T follicular helper cell (primary cell): ENCODE measurements around the gene TCF4.
A peak's percentile ranks its signal among the peaks of the same experiment; 100 is the strongest.

Source experiments
- DNase-seq: peaks from one replicate; pipeline ENCODE4 v3.0.0-alpha.2; 2020; ENCODE audit warnings: low read depth

Gene TCF4

GRCh38 chr18:55440988-55441387, 147.0 kb downstream of the TCF4 start:
- no peak for DNase-seq

DNA sequence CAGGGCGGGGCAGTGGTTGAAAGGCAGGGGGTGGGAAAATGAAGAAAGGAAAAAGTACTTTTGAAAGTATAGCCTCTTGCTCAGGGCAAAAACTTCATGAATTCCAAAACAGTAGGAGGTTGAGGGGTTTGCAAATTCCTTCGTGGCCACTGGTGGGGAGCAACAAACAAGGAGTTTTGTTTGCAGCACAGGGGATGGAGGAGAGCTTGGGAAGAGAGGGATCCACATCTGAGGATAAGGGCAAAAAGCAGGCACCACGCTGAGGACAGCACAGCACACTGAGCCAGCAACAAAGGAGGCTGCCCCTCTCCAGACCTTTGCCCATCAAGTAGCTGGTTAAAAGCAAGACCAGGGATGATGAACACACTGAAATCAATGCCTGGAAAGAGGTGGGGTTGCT, 148.9 kb downstream of the TCF4 start:
- DNase-seq, result no peak

DNA sequence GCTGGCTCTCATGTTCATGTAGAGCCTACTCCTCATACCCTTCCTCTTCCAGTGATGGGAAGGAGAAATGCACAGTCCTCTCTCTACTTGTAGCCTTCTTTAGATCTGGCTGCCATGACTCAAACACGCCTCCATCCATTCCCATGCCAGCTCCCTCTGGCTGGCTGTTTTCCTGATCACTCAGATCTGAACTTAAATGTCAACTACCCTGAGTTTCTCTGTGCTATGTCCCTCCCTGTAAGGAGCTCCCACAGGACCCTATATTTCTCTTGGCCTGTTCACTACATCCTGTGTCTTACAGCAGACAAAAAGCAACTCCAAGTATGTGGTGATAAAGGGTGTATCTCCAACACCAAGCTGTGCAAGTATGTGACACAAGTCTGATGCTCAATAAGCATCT, 152.4 kb downstream of the TCF4 start:
- no peak for DNase-seq

DNA sequence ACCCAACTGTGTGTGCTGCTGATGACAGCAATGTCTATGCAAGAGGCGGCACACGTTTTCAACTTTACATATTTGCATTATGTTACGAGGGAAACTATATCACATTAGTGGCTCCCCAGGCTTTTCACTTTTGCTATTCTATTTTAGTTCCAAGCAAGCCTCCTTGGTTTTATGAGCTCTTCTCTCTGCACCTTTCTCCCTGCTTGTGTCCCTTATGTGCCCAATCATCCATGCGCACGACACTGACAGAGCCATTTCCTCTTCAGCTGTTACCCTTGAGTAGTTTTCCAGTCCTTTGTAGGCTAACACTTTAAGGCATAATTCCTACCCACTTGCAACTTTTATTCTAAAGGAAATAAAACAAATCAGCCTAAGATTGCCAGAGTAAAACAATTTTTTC, 154.3 kb downstream of the TCF4 start:
- no peak for DNase-seq

DNA sequence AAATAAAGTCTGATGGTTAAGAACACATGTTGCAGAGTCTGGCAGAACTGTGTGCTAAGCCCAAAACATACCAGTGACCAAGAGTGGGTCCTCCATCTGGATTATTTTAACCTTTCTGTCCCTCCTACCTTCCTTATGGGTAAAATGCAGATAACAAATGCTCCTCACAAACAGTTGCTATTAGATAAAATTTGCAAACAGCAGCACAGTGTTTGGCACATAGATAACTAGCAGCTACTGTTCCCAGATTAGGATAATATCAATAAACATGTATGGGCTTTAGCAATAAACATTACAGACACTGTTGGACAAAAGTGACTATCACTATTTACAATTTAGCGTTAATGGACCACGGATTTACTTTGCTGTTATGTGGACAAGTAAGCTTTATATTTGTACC, 154.9 kb downstream of the TCF4 start:
- no peak for DNase-seq

DNA sequence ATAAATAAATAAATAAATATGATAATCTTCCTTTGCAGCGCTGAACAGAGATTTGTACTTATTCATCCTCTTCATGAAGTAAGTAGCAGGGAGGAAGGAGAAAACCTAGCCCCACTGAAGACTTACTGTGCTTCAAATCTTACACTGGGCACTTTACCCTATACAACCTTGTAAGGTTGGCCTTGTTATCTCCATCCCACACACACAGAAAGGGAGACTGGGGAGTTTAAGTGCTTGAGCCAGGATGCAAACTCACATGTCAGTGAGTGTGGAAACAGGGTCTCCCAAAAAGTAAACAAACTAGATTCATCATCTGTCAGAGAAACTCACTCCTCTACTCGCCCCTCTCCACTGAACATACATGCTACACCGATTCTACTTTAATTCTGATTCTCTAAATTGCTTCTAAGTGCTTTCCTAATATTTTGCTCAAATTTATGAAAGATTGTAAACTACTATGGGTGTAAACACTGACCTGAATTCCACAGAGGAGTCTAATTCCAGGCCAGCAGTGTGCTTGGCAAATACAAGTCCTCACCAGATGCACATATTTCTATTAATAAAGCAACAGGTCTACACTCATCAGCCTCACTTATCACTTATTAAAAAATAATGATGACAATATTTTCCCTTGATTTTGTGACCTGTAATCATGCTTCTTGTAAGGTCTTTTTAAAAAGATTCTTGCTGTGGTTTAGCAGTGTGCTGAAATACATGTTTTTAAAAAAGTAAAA, 155.5 kb downstream of the TCF4 start:
- DNase-seq, result no peak

DNA sequence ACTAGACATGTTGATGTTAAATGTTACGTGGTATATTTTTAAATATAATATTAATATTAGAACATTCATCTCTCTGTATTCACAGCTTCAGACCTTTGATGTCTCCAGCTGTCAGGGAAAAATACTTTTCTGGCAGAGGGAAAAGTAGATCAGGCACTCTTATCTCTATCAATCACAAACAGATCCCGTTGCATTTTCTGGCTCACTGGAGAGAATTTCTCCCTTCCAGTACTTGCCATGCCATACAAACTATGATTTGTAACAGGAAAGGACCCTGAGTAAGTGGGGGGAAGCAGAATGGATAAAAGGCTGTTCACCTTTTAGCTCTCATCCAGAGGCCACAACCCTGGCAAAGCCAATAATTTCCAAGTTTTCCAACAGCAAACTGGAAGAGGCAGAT, 158.0 kb downstream of the TCF4 start:
- no peak for DNase-seq

GRCh38 chr18:55427951-55428350, 160.0 kb downstream of the TCF4 start:
- DNase-seq, result no peak

GRCh38 chr18:55425698-55426097, 162.3 kb downstream of the TCF4 start:
- no peak for DNase-seq

GRCh38 chr18:55422456-55423180, 165.4 kb downstream of the TCF4 start:
- DNase-seq, result no peak

DNA sequence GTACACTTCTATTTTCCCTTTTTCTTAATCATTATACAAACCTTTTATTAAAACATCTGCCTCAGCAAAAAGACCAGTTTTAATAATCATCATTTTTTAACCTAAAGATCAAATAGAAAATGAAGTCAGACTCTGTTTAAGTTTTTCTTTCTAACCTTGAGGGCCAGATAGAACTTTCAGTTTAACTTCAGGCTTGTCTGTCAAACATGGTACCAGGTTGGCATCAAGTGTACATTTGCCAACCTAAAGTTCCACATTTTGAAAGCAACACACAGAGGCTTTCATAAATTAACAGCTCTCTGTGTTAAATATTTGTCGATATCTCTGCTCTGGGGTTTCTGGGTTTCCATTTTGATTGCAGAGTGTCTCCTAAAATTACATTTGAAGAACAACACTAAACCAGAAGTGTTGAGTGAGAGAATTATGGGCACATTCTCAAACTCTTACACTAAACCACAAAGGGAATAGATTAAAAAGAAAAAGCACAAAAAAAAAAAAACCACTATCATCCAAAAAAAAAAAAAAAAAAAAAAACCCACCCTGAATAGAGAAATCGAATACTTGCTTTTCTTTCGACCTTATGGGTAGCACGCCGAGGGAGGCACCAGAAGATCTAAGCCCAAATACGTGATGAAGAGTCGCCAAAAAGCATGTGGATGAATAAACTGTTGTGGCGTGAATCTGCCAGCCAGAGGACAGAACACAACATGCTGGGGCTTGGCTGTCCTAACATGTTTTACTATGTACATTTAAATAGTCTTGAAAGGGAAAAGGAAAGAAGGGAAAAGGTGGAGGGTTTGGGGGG, 166.2 kb downstream of the TCF4 start:
- DNase-seq, result no peak

DNA sequence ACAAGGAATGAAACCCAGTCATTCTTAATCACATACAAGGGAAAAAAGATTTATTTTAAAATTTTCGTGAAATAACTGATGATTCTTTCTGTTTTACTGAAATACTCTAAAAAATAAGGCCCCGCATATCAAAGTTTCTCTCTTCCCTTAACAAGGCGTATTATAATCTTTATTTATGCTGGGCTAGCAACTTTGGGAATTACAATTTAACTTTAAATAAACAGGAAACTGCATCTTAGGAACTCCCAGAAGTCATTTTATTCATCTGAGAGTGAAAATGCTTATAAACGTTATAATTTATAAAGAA, 166.7 kb downstream of the TCF4 start:
- DNase-seq, result no peak

DNA sequence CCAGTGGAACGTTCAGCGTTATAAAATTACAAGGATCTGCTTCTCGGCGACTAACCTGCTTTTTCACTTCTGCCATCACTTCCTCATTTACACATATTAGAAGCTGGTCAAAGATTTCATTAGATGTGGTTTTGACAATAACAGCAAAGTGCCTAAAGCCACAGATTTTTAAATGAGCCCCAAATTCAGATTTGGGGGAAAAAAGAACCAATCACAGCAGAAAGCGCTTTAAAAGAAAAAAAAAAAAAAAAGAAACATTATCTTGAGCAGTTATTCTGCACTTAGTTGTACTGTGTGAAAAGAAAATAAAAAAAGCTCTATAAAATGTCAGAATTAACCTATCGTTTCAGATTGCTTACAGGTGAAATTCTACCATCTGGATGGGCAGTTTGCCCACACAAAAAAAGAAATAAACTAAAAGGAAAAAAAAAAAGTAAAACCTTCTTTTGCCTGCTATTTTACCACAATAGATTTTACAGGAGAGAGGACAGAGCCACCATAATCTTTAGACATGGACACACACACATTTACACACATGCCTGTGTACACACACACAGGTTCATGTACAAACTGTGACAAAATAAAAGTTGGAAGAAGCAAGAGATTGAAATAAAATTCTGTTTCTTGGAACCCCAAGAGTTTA, 167.2 kb downstream of the TCF4 start:
- DNase-seq, result no peak

GRCh38 chr18:55419947-55420664, 167.9 kb downstream of the TCF4 start:
- no peak for DNase-seq

- DNase-seq, result no peak
Measured at GRCh38 chr18:55419132-55419946, 168.7 kb downstream of the TCF4 start.

- DNase-seq, result no peak
Measured at GRCh38 chr18:55418439-55418838, 169.6 kb downstream of the TCF4 start.

DNA sequence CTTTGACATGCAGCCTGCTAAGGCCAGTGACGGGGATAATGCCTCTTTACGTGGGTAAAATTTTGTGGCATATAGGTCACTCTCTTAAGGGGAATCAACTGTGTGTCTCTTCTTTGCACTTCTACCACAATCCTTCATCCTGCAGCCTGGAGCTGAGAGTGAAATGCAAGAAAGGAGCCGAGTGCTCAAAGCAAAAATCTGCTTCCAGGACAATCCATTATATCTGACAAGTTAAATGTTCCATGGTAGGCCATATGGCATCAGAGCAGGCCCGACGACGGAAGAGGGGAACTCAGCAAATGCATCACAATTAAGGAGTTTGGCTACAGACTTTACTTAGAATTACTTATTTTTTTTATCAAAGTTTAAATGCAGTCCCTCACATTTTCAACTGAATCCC, 171.2 kb downstream of the TCF4 start:
- DNase-seq, result no peak

- peak; percentile 44 for DNase-seq
Measured at GRCh38 chr18:55415258-55415871, 172.6 kb downstream of the TCF4 start.

GRCh38 chr18:55414475-55414874, 173.5 kb downstream of the TCF4 start:
- no peak for DNase-seq

DNA sequence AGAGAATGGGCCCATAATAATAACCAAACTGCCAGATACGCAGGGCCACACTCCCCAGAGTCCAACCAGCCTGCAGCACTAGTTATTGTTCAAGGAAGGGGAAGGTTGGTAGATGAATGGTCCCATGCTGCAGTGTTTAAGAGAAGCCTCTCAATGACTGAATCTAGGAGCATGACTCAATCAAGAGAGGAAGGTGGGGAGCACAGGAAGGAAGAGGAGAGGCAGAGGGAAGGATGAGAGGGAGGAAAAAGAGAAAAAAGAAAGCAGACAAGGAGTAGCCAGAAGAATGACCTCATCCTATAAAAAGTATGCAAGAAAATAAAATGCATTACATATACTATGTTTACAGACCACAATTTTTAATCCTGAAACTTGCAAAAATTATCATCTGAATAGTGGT, 174.5 kb downstream of the TCF4 start:
- no peak for DNase-seq
